GM23248 (cell line): ENCODE results near the gene OR51I2.

Experiments
- EZH2 ChIP-seq: fragments of 200-600 bp; sonication (generic); IDR thresholded peaks from 2 replicates; pipeline ENCODE4 v1.6.1; 2018; ENCODE audit warnings: antibody characterized with exemption, mild to moderate bottlenecking; ENCODE audit not compliant: insufficient read depth, poor library complexity, severe bottlenecking
- EZH2phosphoT487 ChIP-seq: fragments of 200-600 bp; sonication (generic); IDR thresholded peaks from 2 replicates; pipeline ENCODE4 v1.6.1; 2018; ENCODE audit warnings: antibody characterized with exemption, moderate library complexity, mild to moderate bottlenecking, low read depth; ENCODE audit not compliant: insufficient read depth

DNA sequence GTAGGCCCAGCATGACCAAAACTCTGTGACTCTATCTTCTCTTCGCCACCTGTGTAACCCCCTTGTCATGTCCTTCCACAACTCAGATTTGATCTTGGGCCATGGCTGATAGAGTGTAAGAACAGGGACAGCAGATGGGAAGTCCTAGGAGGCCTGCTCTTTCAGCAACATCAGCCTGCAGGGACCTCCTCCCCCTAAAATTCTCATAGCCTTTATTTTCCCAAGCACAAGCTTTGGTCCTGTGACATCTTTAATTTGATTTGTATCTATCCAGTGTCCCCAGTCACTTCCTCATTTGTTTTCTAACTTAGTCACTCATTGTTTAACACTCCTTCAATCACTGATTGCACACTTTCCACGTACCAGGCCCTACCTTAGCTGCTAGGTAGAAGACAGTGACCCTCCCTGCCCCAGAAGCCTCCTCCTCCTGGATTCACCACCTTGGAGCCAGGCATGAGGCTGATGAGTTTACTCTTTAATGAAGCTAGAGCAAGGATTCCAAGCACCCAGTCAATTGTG lies 55.3 kb downstream of the OR51I2 start:
- TF ChIP-seq EZH2 (no peak), EZH2phosphoT487 (no peak)
